Dedifferentiated amniotic fluid mesenchymal stem cell (primary cell): ENCODE data around the gene HDLBP.

Experiments
- DNase-seq: peaks from one replicate; pipeline ENCODE4 v3.0.0-alpha.2; 2016; ENCODE audit errors: extremely low spot score

The HDLBP gene

DNA sequence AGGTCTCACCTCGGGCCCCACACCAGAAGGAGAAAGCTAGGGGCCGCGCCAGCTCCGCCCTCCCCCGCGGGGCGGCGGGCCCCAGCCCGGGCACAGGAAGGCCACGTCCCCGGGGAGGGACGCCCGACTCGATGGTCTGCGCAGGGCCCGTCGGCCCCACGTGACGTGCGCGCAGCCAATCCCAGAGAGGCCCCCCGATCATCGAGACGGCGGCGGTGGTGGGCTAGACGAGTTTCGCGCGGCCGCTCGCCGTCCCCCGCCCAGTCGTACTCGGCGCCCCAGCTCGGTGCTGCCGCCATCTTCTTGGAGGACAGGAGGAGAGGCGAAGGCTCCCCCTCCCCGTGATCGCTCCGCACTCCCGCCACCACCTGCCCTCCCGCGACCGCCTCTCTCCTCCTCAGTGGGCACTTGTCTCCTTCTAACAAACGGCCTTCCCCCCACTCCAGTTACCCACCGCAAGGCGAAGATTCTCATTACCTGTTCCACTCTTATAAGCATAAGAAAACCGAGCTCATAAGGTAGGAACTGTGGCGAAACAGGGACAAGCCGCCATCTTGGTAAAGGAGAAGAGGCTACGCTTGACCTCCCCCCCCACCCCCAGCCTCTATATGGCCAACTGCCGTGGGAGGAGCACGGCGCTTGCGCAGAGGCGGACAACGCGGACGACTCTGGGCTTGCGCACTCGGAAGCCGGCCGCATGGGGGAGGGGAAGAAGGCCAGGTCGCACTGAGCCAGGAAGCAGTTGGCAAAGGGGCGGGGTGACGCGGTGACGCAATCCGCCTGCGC is at the start of gene HDLBP:
Gene HDLBP, minus strand, starts transcription at position 580 of the 786 bp plus-strand sequence. CDS start 48,803 bp downstream, outside the sequence.
- DNase-seq: peak; percentile 98

DNA sequence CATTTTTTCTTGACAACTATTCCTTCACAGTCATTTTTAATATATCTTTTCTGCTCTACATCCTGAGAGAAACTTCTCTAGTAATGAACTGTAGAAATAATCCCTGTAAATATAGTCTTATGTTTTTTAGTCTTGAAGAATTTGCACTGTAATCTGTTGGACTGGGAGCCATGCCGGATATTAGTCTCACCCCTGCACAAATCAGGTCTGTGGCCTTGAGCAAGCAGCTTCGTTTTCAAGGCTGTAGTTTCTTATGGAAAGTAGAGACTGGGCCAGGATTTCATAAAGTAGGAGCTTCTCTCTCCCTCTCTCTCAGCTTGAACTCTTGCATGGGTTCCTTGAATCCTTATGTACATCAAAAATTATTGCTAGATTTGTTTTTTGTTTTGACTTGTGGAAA is 49.3 kb upstream of the HDLBP start:
- no peak for DNase-seq

GRCh38 chr2:241363426-241363825 is 48.0 kb upstream of the HDLBP start:
- DNase-seq: no peak

DNA sequence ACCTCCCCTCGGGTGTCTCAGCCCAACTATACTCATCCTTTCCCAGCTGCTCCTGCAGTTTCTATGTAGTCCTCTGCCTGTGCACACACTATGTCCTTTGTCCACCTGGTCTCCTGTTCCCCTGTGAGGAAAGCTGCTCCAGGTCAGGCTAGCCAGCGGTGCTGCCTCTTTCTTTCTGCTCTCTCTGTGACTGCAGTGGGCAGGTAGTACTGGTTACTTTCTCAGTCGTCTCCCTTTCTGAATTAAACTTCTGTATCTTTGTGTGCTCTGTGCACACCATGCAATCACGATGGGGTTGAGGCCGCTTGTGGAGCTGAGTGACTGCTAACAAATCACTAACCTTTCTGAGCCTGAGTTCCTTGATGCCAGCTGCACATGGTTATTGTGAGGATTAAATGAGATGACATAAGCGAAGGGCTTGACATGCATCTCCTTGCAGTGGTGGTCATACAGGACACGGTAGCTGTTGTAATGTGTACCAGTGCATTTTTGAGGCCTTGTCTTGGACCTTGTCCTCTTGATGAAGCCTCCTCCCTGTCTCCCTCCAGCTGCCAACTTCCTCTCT is 44.1 kb upstream of the HDLBP start:
- DNase-seq: no peak

GRCh38 chr2:241358470-241358869 is 43.0 kb upstream of the HDLBP start:
- DNase-seq: no peak

DNA sequence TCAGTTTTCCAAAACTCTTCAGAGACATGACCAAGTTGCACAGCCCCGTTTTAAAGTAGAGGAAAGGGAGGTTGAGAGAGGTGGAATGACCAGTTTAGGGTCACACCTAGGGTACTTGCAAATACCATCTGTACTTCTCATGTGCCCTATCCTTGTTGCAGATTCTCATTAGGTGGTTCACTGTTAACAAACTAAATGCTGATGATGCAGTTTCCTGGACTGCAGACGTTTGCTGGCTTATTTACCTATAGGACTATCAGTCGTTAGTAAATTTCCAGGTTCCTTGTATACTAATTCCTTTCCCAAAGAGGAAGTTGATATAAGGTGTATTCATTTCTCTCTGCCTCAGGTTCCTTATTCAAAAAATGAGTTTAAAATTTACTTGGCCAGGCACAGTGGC is 42.1 kb upstream of the HDLBP start:
- no peak for DNase-seq

DNA sequence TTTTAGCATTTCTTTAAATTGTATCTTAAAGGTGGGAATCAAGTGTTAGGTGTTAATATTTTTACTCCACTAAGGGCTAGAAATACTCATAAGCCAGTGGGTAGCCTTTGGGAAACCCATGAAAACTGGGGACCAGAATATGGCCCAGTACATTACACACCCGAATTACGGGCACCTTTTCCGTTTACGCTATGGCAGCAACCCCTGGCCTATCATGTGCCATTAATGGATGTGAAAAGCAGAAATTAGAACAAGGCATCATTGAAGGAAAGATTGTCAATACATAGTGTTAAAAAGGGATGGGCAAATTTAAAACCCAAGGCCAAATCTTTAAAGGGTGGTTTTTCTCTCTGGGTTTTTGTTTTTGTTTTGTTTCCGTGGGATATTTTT is 41.4 kb upstream of the HDLBP start:
- DNase-seq: no peak

GRCh38 chr2:241355983-241356870 is 40.8 kb upstream of the HDLBP start, which contains the start of gene FARP2:
Gene FARP2, plus strand, starts transcription at chr2:241356285. Its CDS starts 16,823 bp downstream, at chr2:241373108.
- peak; percentile 99 for DNase-seq

DNA sequence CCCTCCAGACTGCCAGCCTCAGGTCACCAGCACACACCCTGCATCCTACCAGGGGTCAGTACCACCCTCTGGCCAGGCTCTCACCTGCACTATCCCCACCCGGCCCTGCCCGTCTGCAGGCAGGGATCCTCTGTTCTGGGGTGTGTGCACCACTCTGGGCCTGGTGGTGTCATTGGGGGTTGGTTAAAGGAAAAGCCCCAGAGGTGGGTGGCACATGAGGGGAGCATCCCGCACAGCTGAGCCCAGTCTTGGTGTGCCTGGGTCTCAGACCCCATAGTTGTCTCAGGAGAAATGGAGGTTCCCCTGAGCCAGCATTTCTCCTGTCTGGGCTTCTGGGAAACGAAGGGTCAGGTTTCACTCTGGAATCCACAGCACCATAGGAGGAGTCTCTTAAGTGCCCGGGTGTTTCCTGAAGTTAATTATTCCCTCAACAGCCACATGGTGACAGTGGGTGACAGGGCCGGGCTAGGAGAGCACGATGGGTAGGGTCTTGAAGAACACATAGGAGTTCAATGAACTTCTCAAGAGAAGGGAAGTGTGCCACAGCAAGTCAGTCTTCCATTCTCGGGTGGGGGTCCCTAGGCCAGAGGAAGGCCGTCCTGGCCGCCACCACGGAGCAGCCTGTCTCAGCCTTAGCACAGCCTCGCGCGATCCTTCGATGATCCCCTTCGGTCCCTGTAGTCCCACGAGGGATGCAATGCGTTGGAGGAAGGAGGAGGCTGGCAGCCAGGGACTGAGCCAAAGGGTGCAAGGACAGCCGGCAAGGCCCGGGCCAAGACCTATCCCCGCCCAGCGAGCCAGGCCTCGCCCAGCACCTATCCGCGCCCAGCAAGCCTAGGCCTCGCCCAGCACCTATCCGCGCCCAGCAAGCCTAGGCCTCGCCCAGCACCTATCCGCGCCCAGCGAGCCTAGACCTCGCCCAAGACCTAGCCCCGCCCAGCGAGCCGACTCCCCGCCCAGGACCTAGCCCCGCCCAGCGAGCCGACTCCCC is 39.5 kb upstream of the HDLBP start:
- DNase-seq: no peak

GRCh38 chr2:241352227-241352626 is 36.8 kb upstream of the HDLBP start:
- no peak for DNase-seq

GRCh38 chr2:241351640-241352031 is 36.2 kb upstream of the HDLBP start:
- DNase-seq: no peak

GRCh38 chr2:241350878-241351639 is 35.6 kb upstream of the HDLBP start:
- no peak for DNase-seq

DNA sequence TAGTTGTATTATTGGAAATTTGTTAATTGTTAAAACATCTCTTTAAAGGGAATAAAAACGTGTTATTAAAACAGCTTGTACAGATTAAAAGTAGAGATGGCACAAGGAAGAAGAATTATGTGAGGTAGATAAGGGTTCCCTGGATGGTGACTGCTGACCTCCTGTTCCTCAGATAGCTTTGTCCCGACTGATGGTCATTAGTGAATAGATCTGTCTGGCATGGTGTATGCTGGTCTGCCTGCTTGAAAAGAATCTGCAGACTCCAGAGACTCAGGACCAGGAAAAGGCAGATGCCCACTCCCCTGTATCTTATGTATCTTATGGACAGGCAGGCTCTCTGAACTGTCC is 35.0 kb upstream of the HDLBP start:
- no peak for DNase-seq

GRCh38 chr2:241349941-241350340 is 34.5 kb upstream of the HDLBP start:
- no peak for DNase-seq

DNA sequence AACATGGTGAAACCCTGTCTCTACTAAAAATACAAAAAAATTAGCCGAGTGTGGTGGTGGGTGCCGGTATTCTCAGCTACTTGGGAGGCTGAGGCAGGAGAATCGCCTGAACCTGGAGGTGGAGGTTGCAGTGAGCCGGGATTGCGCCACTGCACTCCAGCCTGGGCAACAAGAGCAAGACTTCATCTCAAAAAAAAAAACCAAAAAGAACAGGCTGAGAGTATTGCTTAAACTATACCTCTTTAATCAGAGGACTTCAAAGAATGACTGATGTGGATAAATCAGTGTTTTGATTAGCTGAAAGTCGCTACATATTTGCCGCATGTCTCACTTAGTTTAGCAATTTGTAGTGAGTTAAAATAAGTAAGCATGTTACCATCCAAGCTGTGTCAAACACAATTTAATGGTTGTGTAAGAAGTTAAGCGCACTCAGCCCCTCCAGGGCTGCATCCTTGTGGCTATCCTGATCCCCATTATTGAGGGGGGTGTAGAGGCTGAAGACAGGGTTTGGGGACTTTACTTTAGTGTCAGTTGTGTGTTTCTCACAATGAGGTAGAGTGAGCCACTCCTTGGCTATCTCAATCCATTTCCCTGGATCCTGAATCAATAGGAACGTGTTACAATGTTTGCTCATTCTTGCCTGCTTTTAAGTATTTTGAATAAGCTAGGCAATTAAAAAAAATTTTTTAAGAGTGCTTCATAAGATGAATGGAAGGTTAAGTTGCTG is 29.6 kb upstream of the HDLBP start:
- DNase-seq: no peak

DNA sequence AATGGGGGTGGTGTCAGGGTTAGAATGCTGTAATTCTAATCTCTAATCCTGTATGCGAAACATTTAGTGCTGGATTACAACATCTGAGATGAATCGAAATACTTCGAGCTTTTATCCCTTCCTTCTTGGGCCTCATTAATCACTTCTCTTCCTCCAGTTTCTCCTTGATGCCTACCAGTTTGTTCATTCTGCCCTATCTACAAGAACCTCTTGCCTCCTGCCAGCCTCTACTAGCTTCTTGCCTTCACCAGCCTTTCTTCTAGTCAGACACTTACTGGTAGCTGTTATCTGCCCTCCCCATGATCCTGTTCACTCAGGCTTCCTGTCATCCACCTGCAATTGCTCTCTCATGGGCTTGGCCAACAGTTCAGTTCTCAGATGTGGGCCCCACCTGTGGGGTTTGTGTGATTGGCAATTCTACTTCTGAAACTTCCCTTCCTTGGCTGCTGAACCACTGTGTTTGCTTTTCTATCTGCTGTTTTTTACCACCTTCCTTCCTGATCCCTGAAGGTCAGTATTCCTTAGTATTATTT is 25.2 kb upstream of the HDLBP start:
- DNase-seq: no peak

DNA sequence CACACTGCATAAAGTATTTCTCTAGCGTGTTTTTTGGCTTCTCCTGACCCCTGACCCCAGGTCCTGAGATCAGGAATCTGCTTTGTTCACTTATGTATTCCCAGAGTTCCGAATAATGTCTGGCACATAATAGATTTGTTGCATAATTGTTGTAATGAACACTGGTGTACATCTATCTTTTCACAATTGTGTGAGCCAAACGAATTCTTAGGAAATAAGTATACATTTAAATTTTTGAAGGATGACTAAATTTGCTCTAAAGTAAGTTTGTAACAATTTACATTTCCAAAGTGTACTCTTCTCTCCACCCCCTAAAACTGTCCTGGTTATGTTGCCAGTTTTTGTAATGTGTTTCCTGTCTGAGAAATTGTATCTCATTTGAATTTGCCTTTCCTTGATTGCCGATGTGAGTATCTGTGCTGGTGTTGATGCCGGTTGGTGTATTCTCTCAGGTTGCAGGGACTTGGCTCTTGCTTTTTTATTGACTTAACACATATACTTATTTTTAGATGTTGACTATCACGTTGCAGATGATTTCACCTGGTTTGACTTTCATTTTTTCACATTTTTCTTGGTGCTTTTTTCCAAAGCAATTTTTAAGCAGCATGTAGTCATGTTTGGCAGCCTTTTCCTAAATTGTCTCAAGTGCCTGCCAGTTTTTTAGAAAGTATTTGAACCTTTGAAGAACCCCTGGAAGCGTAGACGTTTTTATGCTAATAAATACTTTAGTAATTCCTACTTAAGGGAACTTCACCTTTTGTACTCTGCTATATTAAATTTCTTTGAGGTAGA is 24.6 kb upstream of the HDLBP start:
- no peak for DNase-seq

DNA sequence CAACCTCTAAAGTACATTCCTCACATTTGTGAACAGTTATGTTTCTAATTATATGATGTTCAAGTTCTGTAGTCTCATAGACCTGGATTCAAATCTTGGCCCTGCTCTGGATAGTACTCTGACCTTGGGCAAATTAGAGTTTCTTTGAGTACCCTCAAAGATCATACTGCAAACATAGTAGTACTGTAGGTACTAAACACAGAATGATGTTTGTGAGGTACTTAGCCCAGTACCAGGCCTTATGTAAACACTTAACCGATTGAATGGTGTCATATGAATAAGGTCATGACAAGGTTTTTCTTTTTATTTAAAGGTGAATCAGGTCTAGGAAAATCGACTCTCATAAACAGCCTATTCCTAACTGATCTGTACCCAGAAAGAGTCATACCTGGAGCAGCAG is 19.3 kb upstream of the HDLBP start:
- DNase-seq: no peak

DNA sequence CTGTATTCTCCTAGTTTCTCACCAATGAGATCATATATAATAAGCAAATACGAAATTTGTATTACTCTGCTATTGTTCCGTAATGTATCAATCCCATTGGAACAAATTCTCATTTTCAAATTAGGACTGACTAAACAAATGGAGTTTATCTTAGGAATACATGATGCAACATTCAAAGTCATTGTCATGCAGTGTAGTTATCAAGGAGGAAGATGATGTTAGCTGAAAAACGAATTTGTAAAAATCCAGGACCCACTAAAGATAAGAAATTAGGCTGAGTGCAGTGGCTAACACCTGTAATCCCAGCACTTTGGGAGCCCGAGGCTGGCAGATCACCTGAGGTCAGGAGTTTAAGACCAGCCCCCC is 15.1 kb upstream of the HDLBP start:
- DNase-seq: no peak
